Dedifferentiated amniotic fluid mesenchymal stem cell (primary cell): ENCODE results near the gene SCP2D1.

Experiments used
- DNase-seq: peaks from one replicate; pipeline ENCODE4 v3.0.0-alpha.2; 2016; ENCODE audit errors: extremely low spot score

Gene SCP2D1

DNA sequence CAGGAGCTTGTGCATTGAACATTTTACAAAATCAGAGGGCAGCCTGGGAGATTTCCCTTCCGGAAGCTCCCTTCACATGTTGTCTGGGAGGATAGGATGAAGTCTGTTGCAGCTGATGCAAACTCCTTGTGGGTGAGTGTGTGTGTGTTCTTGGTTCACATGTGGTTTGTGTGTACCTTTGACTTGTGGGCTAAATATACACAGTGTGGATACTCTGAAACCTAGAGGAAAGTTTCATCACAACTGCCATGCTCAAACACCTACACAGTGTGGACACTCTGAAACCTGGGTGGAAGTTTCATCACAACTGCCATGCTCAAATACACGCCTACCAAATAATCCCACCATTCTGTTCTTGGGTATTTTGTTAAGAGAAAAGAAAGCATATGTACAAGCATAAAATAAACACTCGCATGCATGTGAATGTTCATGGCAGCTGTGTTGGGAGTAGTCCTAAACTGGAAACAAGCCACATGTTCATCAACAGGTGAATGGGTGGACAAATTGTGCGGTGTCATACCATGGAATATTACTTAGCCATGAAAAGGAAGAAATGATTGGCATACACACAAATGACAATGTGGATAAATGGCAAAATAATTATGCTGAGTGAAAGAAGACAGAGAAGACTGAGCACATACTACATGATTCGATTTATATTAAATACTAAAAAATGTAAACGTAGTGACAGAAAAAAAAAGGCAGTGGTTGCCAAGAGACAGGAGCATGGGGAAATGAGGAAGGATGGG, 1.8 kb downstream of the SCP2D1 start:
- no peak for DNase-seq

GRCh38 chr20:18822832-18823231, 9.2 kb downstream of the SCP2D1 start:
- no peak for DNase-seq

- no peak for DNase-seq
These were observed 18.4 kb downstream of the SCP2D1 start for GRCh38 chr20:18831830-18832499.

DNA sequence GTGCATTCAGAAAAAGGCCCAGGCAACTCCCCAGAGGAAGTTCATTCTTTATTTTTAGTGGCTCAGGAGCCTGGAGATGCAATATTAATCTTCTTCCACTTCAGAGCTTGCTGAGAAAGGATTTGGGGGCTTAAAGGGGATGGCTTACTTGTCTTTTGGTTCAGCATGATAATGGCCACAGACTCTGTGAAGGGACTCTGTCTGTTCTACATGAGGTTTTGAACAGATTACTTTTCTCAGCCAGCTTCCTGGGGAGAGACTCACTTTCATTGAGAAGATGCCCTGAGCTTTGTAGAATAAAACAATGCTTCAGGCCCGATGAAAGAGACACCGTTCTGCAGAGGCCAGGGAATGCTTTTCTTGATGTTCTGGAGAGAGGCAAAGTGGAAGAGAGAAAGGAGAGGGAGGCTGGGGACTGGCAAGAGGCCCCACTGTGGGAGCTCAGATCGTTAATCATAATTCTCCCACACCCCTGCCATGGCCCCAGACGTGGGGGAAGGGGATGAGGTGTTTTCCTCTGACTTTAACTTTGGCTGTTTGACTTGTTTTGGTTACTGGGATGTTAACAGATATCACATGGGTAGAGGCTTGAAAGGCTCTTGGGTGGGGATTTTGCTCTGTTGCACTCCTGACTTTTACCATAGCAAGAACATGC, 19.1 kb downstream of the SCP2D1 start:
- DNase-seq, result no peak

DNA sequence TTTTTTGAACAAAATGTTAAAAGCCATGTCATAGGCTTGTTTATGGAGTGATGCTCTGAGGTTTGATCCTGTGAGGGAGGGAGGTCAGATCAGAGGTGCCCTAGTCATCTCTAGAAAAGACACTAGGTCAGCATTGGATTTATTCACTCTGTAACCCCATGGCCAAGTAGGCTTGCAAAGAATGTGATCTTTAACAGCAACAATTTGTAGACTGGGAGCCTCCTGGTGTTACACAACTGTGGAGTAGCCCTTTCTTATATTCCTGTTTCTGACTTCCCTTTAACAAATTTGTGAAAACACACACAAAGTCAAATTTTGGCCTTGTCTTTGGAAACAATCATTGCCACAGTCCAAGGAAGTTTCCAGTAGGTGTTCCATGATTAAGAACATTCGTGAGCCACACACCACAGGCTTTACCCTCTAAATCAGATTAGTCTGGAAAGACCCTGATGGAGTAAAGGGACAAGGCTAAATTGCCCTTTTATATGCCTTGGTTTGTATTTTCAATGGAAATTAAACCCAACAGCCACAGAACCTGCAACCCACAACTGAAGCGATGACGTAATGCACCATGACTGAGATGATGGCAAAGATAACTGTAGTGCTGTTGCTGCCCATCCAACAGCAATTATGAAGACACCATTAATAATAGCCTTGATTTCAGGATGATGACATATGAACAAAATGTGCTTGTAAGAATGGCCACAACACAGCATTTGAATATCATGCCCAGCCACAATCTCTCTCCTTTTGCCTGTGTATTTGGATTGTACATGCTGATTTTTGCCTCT, 22.1 kb downstream of the SCP2D1 start:
- DNase-seq, result no peak

DNA sequence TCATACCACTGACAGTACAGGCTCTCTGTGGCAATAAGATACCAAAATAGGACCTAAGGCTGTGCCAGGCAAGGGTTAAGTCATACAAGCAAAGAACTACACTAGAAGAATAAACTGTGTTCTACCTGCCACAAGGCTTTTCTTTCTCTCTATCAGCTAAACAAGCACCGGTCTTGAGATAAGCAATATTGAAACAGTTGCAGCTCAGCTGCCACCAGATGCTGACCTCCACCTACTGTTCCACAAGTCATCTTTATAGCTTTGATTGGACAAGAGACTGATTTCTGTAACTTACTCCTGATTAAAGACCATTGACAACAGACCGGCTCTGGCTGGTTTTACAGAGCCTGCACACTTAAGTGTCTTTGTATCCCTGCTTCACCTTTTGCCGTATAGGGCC, 24.1 kb downstream of the SCP2D1 start:
- no peak for DNase-seq

DNA sequence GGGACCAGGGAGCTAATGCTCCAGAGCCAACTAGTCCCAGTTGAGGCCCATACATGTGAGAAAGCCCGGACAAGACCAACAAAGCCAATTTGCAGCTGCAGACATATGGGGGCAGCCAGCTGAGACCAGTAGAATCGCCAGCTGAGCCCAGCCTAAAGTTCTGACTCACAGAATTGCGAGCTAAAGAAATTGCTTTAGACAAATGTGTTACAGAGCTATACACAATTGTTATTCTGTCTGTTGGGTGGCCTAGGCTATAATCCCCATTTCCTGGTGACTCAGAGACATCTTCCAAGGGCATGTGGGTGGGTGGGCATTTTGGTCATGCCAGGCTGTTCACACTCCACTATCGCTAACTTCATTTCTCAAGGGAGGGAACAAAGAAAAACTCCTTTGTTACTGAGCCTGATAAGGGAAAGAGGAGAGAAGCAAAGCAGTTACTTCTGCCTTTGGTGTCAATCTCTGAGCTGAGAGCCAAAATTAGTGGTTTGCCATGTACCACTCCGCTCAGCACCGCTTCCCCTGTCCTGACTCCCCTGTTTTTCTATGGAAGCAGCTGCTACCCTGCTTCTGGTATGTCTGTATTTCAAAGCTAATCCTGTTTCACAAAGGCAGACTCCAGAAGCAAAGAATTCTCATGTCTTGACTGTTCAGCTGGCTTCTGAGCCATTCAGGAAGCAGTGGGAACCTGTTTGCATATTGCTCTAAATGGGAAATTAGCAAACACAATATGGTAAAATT, 26.1 kb downstream of the SCP2D1 start:
- no peak for DNase-seq

GRCh38 chr20:18840248-18840645, 26.7 kb downstream of the SCP2D1 start:
- DNase-seq, result no peak

DNA sequence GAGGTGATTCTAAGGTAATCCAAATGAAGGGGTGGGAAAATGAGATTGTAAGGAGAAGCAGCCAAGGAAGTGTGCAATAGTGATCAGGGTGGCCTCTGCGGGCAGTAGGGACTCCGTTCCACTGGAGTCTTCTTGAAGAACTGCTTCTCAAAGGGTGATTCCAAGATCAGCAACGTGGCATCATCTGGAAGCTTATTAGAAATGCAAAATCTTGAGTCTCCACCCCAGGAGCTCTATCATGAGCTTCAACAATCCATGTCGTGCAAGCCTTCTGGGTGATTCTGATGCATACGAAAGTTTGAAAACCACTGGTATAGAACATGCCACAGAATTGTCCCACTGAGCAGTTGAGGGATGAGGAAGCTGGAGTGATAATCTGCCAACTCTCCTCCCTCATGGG, 31.4 kb downstream of the SCP2D1 start:
- DNase-seq, result no peak

- DNase-seq, result no peak
These were observed 33.7 kb downstream of the SCP2D1 start for GRCh38 chr20:18847226-18847755.

DNA sequence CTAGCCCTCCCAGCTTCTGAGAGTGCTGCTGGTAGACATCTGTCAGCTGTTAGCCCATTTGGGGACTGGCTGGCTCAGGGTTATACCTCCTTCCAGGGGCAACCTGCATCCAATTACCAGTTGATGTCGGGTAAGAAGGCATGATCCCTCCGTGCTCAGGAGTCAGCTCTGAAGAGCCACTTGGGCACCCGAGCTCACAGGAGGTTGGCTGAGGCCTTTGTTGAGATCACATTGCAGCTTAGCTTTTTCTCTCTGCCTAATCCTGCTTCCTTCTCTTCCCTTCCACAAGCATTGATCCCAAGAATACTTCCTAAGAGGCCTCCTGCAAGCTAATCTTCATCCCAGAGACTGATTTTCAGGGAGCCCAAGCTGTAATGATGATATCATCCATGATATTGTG, 35.5 kb downstream of the SCP2D1 start:
- peak; percentile 1 for DNase-seq

DNA sequence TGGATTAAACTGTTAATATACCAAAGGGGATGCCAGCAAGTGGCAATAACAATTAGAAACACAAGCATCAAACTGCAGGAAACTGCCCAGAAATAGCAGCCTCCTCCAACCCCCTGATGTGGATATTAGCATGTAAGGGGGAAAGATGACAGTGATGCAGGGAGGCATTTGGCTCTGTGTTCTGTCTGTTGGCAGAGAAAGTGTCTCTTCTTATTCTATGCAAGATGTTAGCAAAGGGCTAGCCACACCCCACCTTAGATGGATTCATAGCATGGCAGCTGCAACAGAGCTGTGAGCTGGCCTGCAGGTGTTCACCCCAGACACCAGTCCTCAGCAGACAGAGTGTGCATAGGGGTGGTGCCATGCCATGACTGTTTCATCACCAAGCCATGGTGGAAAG, 38.0 kb downstream of the SCP2D1 start:
- peak; percentile 10 for DNase-seq

- peak; percentile 12 for DNase-seq
These were observed 38.7 kb downstream of the SCP2D1 start for GRCh38 chr20:18852318-18852717.

- DNase-seq, result peak; percentile 10
These were observed 39.6 kb downstream of the SCP2D1 start for GRCh38 chr20:18853216-18853615.

DNA sequence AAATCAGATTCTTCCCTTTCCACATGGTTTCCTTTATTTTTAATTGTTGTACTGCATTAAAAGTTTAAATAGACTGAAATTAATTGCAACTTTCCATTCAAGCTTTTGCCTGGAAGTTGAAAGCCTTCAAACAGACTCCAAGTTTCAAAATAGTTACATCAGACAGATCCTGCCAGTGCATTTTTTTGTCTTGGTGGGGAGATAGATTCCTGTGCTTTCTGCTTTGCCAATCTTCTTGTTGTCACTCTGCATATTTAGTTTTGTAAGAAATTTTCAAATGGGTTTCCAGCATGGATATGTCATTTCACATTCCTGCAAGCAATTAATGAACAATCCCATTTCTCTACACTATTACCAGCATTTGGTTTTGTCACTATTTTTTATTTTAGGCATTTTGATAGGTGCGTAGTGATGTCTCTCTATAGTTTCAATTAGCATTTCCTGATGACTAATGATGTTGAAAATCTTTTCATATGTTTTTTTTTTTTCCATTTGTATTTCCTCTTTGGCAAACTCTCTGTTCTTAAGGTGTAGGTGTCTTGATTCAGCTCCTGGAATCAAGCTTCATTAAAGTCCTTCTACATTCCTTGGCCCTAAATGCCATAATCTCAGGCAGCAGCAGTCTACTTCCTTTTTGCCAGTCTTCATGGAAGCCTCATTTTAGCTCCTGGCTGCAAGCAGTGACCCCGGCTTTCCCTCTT, 40.5 kb downstream of the SCP2D1 start:
- DNase-seq, result peak; percentile 38

- peak; percentile 12 for DNase-seq
These were observed 42.3 kb downstream of the SCP2D1 start for GRCh38 chr20:18855882-18856281.

- DNase-seq, result peak; percentile 14
These were observed 43.3 kb downstream of the SCP2D1 start for GRCh38 chr20:18856873-18857272.

GRCh38 chr20:18857640-18858039, 44.1 kb downstream of the SCP2D1 start:
- peak; percentile 15 for DNase-seq

- DNase-seq, result no peak
These were observed 45.2 kb downstream of the SCP2D1 start for GRCh38 chr20:18858816-18859215.
